ENCODE results near the gene CRTC1. TPM values are rescaled to one million over a fixed set of nuclear protein-coding genes. Genes with fewer than 3 reads are reported as not detected.

CRTC1 gene
- total RNA-seq, 1 donor from 2014 or later: 28.8 TPM

DNA sequence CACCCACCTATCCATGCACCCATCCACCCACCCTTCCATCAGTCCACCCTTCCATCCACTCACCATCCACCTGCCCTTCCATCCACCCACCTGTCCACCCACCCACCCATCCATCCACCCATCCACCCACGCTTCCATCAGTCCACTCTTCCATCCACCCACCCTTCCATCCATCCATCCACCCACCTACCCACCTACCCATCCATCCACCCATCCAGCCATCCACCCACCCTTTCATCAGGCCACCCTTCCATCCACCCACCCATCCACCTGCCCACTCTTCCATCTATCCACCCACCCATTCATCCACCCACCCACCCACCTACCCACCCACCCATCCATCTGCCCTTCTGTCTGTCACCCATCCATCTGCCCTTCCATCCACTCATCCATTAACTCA lies 29.6 kb upstream of the CRTC1 start:
- peaks cover 3% of the 10 kb centered on the region for H3K9me3 Mint-ChIP-seq (ENCODE audit: unreplicated experiment)
- H3K27me3 Mint-ChIP-seq (ENCODE audit: unreplicated experiment): peaks cover 13% of the 10 kb centered on the region
- H3K4me3 Mint-ChIP-seq (ENCODE audit: unreplicated experiment): no peak overlapping the region
- no peak overlapping the region for H3K27ac Mint-ChIP-seq (ENCODE audit: unreplicated experiment)
- H3K36me3 Mint-ChIP-seq (ENCODE audit: unreplicated experiment): peaks cover 2% of the 10 kb centered on the region
- TF ChIP-seq, protein P1, sequence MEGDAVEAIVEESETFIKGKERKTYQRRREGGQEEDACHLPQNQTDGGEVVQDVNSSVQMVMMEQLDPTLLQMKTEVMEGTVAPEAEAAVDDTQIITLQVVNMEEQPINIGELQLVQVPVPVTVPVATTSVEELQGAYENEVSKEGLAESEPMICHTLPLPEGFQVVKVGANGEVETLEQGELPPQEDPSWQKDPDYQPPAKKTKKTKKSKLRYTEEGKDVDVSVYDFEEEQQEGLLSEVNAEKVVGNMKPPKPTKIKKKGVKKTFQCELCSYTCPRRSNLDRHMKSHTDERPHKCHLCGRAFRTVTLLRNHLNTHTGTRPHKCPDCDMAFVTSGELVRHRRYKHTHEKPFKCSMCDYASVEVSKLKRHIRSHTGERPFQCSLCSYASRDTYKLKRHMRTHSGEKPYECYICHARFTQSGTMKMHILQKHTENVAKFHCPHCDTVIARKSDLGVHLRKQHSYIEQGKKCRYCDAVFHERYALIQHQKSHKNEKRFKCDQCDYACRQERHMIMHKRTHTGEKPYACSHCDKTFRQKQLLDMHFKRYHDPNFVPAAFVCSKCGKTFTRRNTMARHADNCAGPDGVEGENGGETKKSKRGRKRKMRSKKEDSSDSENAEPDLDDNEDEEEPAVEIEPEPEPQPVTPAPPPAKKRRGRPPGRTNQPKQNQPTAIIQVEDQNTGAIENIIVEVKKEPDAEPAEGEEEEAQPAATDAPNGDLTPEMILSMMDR (IDR thresholded peaks at IDR 0.05; ENCODE audit: partially characterized antibody, unreplicated experiment): no peak
- DNase-seq: no peak
- peaks cover 30% of the 10 kb centered on the region for H3K4me1 Mint-ChIP-seq (ENCODE audit: low read depth, unreplicated experiment)

GRCh38 chr19:18654469-18654868 lies 29.0 kb upstream of the CRTC1 start:
- peaks cover 15% of the 10 kb centered on the region for H3K27me3 Mint-ChIP-seq (ENCODE audit: unreplicated experiment)
- no peak overlapping the region for H3K27ac Mint-ChIP-seq (ENCODE audit: unreplicated experiment)
- H3K9me3 Mint-ChIP-seq (ENCODE audit: unreplicated experiment): peaks cover 5% of the 10 kb centered on the region
- no peak for DNase-seq
- peak overlapping the region; percentile 20 for H3K4me3 Mint-ChIP-seq (ENCODE audit: unreplicated experiment)
- TF ChIP-seq, protein P1 (IDR thresholded peaks at IDR 0.05; ENCODE audit: partially characterized antibody, unreplicated experiment): no peak
- H3K36me3 Mint-ChIP-seq (ENCODE audit: unreplicated experiment): no peaks in the 10 kb centered on the region
- H3K4me1 Mint-ChIP-seq (ENCODE audit: low read depth, unreplicated experiment): peaks cover 26% of the 10 kb centered on the region

DNA sequence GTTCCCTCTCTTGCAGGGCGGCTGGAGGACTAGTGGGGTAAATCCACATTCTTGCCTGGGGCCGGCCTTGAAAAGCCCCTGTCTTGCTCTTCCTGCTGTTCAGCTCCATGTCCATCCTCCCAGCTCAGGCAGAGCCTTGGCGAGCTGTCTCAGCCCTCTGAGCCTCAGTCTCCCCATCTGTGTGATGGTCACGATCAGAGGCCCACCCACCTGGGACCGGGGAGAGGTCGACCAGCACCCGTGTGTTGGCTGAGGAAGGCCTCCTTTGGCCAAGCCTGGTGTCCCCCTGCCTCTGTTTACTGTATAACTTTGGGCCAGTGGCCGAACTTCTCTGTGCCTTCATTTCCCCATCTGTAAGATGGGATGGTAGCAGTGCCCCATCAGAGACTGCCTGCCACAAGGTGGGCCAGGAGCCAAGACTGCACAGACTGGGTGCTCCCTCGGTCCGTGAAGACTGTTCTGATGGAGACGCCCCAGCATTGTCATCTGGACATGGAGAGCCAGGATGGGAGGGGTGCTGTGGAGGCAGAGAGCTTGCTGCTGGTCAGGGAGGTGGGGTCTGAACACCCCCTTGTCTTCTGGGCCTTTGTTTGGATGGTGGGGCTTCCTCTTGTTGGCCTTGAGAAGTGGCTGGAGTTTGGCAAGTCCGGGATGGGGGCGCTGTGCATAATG lies 28.2 kb upstream of the CRTC1 start:
- no peak for DNase-seq
- peaks cover 20% of the 10 kb centered on the region for H3K4me1 Mint-ChIP-seq (ENCODE audit: low read depth, unreplicated experiment)

GRCh38 chr19:18656337-18657086 lies 27.0 kb upstream of the CRTC1 start:
- DNase-seq: no peak
- Mint-ChIP-seq H3K36me3 (ENCODE audit: unreplicated experiment) (peaks cover 3% of the 10 kb centered on the region), H3K9me3 (ENCODE audit: unreplicated experiment) (peaks cover 7% of the 10 kb centered on the region), H3K27me3 (ENCODE audit: unreplicated experiment) (peaks cover 19% of the 10 kb centered on the region), H3K4me3 (ENCODE audit: unreplicated experiment) (peak overlapping the region; percentile 14), H3K4me1 (ENCODE audit: low read depth, unreplicated experiment) (peaks cover 17% of the 10 kb centered on the region), H3K27ac (ENCODE audit: unreplicated experiment) (no peak overlapping the region)
- TF ChIP-seq, protein P1 (IDR thresholded peaks at IDR 0.05; ENCODE audit: partially characterized antibody, unreplicated experiment): no peak

More for the DNA sequence above, 28.2 kb upstream of the CRTC1 start:
- Mint-ChIP-seq H3K27ac (ENCODE audit: unreplicated experiment) (no peak overlapping the region), H3K4me3 (ENCODE audit: unreplicated experiment) (no peak overlapping the region), H3K36me3 (ENCODE audit: unreplicated experiment) (no peaks in the 10 kb centered on the region), H3K27me3 (ENCODE audit: unreplicated experiment) (peaks cover 15% of the 10 kb centered on the region), H3K9me3 (ENCODE audit: unreplicated experiment) (peaks cover 5% of the 10 kb centered on the region)
- TF ChIP-seq, protein P1 (IDR thresholded peaks at IDR 0.05; ENCODE audit: partially characterized antibody, unreplicated experiment): no peak
